ENCODE measurements around the gene MMP24.
"Not testable (repeated sequence)": the region's sequence is repeated elsewhere in the genome, so short reads cannot be mapped to it uniquely, and the experiment has no call there.

Gene MMP24

DNA sequence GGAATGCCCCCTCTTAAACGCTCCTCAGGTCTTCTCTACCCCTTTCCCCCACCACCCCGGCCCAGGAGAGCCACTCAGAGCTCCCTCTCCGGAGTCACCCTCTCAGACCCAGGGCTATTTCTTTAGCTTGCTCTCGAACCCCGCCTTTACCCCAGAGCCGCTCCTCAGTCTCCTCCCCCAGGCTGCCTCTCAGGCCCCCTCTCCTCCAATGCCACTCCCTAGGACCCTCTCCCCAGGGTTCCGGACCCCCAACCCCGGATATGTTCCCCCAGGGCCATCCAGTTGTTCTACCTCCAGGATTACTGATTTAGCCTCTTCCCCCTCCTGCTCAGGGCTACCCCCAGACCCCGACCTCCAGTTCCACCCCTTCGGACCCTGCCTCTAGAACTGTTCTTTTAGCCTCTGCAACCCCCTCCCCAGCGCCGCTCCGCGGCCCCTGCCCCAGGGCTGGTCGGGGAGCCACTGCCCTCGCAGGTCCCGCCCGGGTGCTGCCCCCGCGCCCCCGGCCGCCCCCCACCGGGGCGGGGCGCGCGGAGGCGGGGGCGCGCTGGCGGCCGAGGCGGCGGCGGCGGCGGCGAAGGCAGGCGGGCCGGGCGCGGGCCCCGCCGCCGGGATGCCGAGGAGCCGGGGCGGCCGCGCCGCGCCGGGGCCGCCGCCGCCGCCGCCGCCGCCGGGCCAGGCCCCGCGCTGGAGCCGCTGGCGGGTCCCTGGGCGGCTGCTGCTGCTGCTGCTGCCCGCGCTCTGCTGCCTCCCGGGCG is at the start of gene MMP24:
Gene MMP24 (plus strand): TSS at position 565 of the 758 bp plus-strand sequence. CDS start 49 bp downstream, at position 614.
- DNase-seq (ENCODE audit: low read depth in 2 of 2), result no peak

DNA sequence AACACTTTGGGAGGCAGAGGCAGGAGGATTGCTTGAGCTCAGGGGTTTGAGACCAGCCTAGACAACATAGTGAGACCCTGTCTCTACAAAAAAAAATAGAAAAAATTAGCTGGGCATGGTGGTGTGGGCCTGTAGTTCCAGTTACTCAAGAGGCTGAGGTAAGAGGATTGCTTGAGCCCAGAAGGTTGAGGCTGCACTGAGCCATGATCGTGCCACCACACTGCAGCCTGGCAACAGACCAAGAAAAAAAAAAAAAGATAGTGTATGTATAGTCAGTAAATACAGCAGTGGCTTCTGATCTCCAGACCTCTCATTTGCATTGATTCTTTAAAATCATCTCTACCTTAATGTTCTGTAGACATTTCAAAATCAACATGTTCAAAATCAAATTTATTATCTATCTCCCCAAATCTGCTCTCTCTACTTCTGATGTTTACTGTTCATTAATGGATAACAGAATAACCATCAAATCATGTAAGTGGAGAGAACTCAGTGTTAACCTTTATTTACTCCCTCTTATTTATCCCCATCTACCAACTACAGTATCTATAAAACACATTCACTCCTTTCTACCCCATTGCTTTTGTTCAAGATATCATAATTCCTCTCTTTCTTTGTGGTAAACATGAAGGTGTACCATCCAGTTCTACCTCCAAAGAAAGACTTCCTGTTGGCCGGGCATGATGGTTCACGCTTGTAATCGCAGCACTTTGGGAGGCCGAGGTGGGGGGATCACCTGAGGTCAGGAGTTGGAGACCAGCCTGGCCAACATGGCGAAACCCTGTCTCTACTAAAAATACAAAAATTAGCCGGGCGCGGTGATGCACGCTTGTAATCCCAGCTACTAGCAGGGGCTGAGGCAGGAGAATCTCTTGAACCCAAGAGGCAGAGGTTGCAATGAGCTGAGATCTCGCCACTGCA is 46.9 kb upstream of the MMP24 start:
- DNase-seq (ENCODE audit: low read depth in 2 of 2), result no peak

DNA sequence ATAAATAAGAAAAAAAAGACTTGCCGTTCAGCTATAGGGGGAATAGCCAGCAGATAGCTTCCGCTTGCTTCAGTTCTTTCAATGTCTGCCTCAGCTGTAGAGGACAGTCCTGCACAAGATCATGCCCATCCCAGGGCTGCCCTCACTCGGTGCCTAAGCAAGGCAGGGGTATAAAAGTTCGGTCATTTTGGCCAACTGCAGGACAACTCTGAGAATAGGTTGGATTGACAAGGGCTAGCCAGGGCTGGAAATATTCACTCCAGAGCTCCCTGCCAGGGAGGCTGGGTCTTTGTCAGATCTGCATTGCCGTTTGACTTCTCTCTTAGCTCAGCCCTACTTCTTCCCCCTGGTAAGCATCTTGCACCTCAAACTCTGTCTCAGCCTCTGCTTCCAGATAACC is 46.2 kb upstream of the MMP24 start:
- DNase-seq (ENCODE audit: low read depth in 2 of 2), result no peak

GRCh38 chr20:35181731-35182130 is 44.8 kb upstream of the MMP24 start:
- DNase-seq (ENCODE audit: low read depth in 2 of 2), result no peak

- not testable (repeated sequence) for DNase-seq (ENCODE audit: low read depth in 2 of 2)
These were observed 39.7 kb upstream of the MMP24 start for GRCh38 chr20:35186691-35187289.

GRCh38 chr20:35187584-35188190 is 38.8 kb upstream of the MMP24 start:
- no peak for DNase-seq (ENCODE audit: low read depth in 2 of 2)

- DNase-seq (ENCODE audit: low read depth in 2 of 2), result not testable (repeated sequence)
These were observed 37.3 kb upstream of the MMP24 start for GRCh38 chr20:35189223-35189622.

DNA sequence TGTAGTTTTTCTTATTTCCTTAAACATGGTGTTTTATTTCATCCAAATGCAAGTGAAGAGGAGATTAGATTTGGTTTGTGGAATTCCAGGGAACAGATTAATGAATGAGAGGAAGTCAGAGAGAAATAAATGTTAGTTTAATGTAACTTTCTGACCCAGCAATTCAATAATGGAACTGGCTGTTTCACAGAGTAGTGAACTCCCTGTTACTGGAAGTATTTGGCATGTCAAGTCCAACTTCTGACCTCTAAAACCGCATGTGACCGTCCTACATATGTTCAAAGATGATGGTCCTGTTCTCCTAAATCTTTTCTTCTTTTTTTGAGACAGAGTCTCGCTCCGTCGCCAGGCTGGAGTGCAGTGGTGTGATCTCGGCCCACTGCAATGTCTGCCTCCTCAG is 35.9 kb upstream of the MMP24 start:
- no peak for DNase-seq (ENCODE audit: low read depth in 2 of 2)

DNA sequence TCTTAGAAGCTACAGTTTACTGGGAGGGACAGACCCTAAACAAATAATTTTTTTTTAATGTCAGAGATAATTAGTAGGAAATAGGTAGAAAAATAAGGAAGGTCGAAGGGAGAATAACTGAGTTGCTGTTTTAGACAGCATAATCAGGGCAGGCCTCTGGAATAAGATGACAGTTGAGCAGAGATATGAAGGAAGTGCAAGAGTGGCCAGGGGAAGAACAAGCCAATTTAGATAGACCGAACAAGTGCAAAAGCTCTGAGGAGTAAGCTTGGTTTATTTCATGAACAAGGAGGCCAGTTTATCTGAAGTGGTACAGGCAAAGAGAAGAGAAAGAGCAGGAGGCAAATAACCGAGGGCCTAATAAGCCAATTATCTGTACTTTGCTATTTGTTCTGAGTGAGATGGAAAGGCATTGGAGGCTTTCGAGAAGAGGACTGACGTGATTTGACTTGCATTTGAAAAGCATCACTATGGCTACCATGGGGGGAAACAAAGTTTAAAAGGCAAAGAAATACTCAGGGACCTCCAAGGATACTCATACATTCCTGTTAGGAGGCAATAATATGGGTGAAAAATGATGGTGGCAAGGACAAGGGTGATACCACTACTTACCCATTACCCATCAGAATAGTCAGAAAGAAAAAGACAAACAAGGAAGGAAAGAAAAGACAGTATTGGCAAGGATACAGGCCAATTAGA is 34.9 kb upstream of the MMP24 start:
- no peak for DNase-seq (ENCODE audit: low read depth in 2 of 2)

DNA sequence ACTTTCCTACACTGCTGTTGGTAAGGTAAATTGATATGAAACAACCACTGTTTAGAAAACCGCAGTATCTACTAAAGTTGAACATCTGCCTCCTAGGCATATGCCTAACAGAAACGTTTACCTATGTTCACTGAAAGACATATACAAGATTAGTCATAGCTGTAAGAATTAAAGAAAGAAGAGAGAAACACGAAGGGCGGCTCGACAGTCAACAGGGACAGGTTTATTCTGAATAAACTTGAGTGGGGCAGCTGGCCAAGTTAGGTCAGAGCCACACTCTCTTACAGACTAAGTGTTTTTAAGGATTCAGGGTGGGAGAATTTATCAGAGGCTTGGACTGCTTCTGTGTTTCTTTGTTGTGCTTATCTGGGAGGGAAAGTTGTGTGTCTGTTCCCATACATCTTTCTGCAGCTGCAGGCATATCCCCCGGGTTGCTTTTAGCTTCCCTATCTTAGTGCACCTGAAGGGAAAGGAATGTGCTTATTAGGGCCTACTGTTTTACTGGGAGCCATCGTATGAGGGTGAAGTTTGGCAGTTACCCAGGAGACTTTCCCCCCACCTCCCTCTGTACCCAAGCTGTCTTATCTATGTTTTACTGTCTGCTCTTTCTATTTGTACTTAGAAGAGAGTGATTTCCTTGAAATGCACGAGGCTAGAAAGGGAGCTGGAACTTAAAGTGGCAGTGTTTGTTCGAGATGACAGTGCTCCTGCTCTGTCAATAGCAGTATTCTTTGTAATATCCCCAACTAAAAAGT is 34.2 kb upstream of the MMP24 start:
- no peak for DNase-seq (ENCODE audit: low read depth in 2 of 2)

GRCh38 chr20:35193031-35193791 is 33.3 kb upstream of the MMP24 start:
- not testable (repeated sequence) for DNase-seq (ENCODE audit: low read depth in 2 of 2)

DNA sequence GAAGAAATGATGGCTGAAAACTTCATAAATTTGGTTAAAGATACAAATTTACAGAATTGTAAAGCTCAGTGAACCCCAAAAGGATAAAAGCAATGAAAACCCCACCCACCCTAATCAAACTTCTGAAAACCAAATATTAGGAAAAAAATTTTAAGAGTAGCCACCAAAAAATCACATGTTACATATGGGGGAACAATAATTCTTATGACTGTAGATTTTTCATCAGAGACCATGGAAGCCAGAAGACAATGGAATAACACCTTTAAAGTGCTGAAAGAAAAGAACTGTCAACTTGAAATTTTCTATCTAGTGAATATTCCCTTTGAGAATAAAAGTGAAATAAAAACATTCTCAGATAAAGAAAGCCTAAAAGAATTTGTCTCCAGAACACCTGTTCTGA is 30.2 kb upstream of the MMP24 start:
- DNase-seq (ENCODE audit: low read depth in 2 of 2), result no peak

DNA sequence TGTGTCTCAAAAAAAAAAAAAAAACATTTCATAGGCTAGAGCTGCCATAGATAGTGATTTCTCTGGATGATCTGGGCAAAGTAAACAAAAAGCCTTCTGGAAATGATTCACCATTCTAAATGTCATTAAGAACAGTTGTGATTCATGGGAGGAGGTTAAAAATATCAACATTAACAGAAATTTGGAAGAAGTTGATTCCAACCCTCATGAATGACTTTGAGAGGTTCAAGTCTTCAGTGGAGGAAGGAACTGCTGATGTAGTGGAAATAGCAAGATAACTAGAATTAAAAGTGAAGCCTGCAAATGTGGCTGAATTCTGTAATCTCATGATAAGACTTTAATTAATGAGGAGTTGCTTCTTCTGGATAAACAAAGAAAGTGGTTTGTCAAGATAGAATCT is 26.8 kb upstream of the MMP24 start:
- no peak for DNase-seq (ENCODE audit: low read depth in 2 of 2)

DNA sequence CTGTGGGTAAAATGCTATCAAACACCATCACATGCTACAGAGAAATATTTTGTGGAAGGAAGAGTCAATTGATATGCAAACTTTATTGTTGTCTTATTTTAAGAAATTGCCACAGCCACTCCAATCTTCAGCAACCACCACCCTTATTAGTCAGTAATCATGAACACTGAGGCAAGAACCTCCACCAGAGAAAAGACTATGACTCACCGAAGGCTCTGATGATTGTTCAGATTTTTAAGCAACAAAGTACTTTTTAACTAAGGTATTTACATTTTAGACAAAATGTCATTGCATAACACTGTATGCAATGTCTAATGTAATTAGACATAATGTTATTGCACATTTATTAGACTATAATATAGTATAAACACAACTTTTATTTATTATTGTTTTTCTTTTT is 26.2 kb upstream of the MMP24 start:
- DNase-seq (ENCODE audit: low read depth in 2 of 2), result peak; percentile 16 to 18

DNA sequence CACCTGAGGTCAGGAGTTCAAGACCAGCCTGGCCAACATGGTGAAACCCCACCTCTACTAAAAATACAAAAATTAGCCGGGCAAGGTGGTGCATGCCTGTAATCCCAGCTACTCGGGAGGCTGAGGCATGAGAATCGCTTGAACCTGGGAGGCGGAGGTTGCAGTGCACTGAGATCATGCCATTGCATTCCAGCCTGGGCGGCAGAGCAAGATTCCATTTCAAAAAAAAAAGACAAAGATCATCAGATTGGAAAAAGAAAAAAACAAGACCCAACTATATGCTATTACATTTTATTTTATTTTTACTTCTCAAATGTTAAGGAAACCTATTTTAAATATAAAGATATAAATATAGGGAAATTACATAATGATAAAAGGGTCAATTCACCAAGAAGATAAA is 25.0 kb upstream of the MMP24 start:
- DNase-seq (ENCODE audit: low read depth in 2 of 2), result not testable (repeated sequence)

DNA sequence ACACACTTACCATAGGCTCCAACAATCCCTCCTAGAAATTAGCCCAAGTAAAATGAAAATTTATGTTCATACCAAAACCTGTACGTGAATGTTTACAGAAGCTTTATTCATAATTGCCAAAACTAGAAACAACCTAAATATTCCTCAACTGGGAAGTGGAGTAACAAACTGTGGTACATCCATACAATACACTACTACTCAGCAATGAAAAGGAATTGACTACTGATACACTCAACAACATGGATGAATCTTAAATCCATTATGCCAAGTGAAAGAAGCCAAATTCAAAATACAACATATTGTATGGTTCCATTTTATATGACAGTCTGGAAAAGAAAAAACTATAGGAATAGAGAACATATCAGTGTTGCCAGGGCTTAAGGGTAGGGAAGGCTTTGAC is 19.7 kb upstream of the MMP24 start:
- DNase-seq (ENCODE audit: low read depth in 2 of 2), result no peak

DNA sequence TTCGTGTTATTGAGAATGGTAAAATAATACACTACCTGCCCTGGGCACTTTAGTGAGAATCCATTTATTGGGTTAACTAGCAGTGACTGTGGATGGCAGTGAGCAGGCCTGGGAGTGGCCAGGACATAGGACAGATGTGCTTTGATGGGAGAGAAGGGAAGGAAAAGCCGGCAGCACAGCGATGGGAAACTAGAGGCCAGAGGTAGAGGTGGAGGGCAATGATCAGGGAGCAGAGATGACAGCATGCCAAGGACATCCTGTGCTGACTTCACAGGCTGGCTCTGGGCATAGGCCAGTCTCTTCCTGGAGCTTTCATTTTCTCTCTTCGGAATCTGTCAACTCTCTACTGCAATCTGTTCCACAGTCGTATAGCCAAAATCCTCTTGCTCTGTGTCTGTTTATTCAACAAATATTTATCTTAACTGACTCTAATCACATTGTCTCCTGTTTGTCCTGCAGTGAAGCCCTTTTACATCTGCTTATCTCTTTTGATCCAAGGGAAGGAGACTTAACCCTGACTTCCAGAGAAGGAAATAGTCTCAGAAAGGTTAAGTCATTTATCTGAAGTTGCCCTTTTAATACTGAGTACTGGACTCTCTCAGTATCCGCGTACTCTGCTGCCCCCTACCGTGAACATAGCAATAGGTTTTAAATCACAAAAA is 18.4 kb upstream of the MMP24 start:
- peak; percentile 31 to 36 for DNase-seq (ENCODE audit: low read depth in 2 of 2)

DNA sequence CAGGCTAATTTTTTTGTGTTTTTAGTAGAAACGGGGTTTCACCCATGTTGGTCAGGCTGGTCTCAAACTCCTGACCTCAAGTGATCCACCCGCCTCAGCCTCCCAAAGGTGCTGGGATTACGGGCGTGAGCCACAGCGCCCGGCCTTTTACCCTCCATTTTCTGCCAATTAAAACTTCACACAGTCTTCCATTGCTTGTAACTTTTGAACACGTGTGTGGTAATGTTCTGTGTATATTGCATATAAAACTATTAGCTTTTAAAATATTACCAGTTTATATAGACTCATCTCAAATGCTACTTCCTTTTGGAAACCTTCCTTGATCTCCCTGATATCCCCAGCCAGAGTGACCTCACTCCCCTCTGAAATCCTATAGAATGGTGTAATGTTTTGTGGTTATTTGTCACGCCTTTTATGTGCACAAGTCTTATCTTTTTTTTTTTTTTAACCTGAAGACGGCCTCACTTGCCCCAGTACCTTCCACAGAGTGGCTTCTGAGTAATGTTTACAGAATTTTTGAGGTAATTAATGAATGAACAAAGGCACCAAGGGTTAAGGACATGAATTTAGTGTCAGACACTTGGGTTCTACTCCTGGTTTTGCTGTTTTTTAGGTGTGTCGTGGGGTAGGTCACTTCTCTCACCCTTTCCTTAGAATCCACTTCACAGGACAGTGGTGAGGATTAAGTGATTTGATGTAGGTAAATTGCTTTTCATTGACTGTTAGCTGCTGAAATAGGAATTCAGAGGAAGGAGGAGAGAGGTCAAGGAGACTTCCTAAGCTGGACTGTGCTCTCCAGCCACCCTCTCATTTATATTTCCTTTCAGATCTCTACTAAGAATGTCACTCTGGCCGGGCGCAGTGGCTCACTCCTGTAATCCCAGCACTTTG is 11.2 kb upstream of the MMP24 start:
- DNase-seq (ENCODE audit: low read depth in 2 of 2), result peak; percentile 49 to 53
